Mucosa of stomach (tissue), 1 donor: Measurements from ENCODE around the gene CSRNP3.

Experiments used
- H3K27me3 ChIP-seq: one replicate; pipeline ENCODE4 v1.7.0; 2013; ENCODE audit warnings: mild to moderate bottlenecking, low read length; ENCODE audit not compliant: control insufficient read depth, insufficient read depth
- H3K36me3 ChIP-seq: one replicate; pipeline ENCODE4 v1.7.0; 2013; ENCODE audit warnings: low read length; ENCODE audit not compliant: control insufficient read depth, insufficient read depth
- H3K4me1 ChIP-seq: one replicate; pipeline ENCODE4 v1.7.0; 2013; ENCODE audit warnings: mild to moderate bottlenecking, low read length; ENCODE audit not compliant: control insufficient read depth, insufficient read depth
- H3K4me3 ChIP-seq: one replicate; pipeline ENCODE4 v1.7.0; 2013; ENCODE audit warnings: low read length
- H3K9ac ChIP-seq: one replicate; pipeline ENCODE4 v1.7.0; 2013; ENCODE audit warnings: mild to moderate bottlenecking, low read length, moderate library complexity
- H3K9me3 ChIP-seq: one replicate; pipeline ENCODE4 v1.7.0; 2013; ENCODE audit warnings: mild to moderate bottlenecking, low read length, moderate library complexity; ENCODE audit not compliant: control insufficient read depth
- donor health status: Pancreatic carcinoma.

CSRNP3 gene

GRCh38 chr2:165443511-165443910 is 26.0 kb upstream of the CSRNP3 start:
- no peaks in the 10 kb centered on the region for H3K36me3 ChIP-seq
- no peaks in the 10 kb centered on the region for H3K27me3 ChIP-seq
- H3K4me1 ChIP-seq, result no peaks in the 10 kb centered on the region
- no peak overlapping the region for H3K9ac ChIP-seq
- no peaks in the 10 kb centered on the region for H3K9me3 ChIP-seq
- H3K4me3 ChIP-seq, result no peak overlapping the region

GRCh38 chr2:165448406-165448805 is 21.1 kb upstream of the CSRNP3 start:
- Histone ChIP-seq H3K4me3 (no peak overlapping the region), H3K9me3 (no peaks in the 10 kb centered on the region), H3K9ac (no peak overlapping the region), H3K27me3 (no peaks in the 10 kb centered on the region), H3K36me3 (no peaks in the 10 kb centered on the region), H3K4me1 (no peaks in the 10 kb centered on the region)

GRCh38 chr2:165450156-165450555 is 19.3 kb upstream of the CSRNP3 start:
- Histone ChIP-seq H3K4me3 (no peak overlapping the region), H3K36me3 (no peaks in the 10 kb centered on the region), H3K4me1 (no peaks in the 10 kb centered on the region), H3K9me3 (no peaks in the 10 kb centered on the region), H3K27me3 (no peaks in the 10 kb centered on the region), H3K9ac (no peak overlapping the region)

- H3K9ac ChIP-seq, result no peak overlapping the region
- H3K4me3 ChIP-seq, result no peak overlapping the region
- no peaks in the 10 kb centered on the region for H3K9me3 ChIP-seq
- no peaks in the 10 kb centered on the region for H3K27me3 ChIP-seq
- H3K4me1 ChIP-seq, result no peaks in the 10 kb centered on the region
- no peaks in the 10 kb centered on the region for H3K36me3 ChIP-seq
Measured at GRCh38 chr2:165452327-165452726, 17.2 kb upstream of the CSRNP3 start.

- Histone ChIP-seq H3K36me3 (no peaks in the 10 kb centered on the region), H3K9me3 (no peaks in the 10 kb centered on the region), H3K27me3 (no peaks in the 10 kb centered on the region), H3K4me1 (no peaks in the 10 kb centered on the region), H3K4me3 (no peak overlapping the region), H3K9ac (no peak overlapping the region)
Measured at GRCh38 chr2:165453561-165454094, 15.9 kb upstream of the CSRNP3 start.

- Histone ChIP-seq H3K36me3 (no peaks in the 10 kb centered on the region), H3K4me1 (no peaks in the 10 kb centered on the region), H3K9me3 (no peaks in the 10 kb centered on the region), H3K9ac (no peak overlapping the region), H3K27me3 (no peaks in the 10 kb centered on the region), H3K4me3 (no peak overlapping the region)
Measured at GRCh38 chr2:165454905-165455304, 14.6 kb upstream of the CSRNP3 start.

- H3K4me3 ChIP-seq, result no peak overlapping the region
- H3K4me1 ChIP-seq, result no peaks in the 10 kb centered on the region
- H3K9ac ChIP-seq, result no peak overlapping the region
- H3K36me3 ChIP-seq, result no peaks in the 10 kb centered on the region
- H3K27me3 ChIP-seq, result no peaks in the 10 kb centered on the region
- no peaks in the 10 kb centered on the region for H3K9me3 ChIP-seq
Measured at GRCh38 chr2:165456027-165456426, 13.5 kb upstream of the CSRNP3 start.

GRCh38 chr2:165462443-165462842 is 7.1 kb upstream of the CSRNP3 start:
- Histone ChIP-seq H3K4me1 (no peaks in the 10 kb centered on the region), H3K4me3 (no peak overlapping the region), H3K9ac (no peak overlapping the region), H3K27me3 (no peaks in the 10 kb centered on the region), H3K9me3 (no peaks in the 10 kb centered on the region), H3K36me3 (no peaks in the 10 kb centered on the region)

GRCh38 chr2:165466386-165466785 is 3.1 kb upstream of the CSRNP3 start:
- no peak overlapping the region for H3K4me3 ChIP-seq
- no peaks in the 10 kb centered on the region for H3K27me3 ChIP-seq
- H3K4me1 ChIP-seq, result no peaks in the 10 kb centered on the region
- H3K9me3 ChIP-seq, result no peaks in the 10 kb centered on the region
- no peaks in the 10 kb centered on the region for H3K36me3 ChIP-seq
- H3K9ac ChIP-seq, result no peak overlapping the region

- H3K9ac ChIP-seq, result no peak overlapping the region
- H3K4me3 ChIP-seq, result no peak overlapping the region
- no peaks in the 10 kb centered on the region for H3K27me3 ChIP-seq
- H3K36me3 ChIP-seq, result no peaks in the 10 kb centered on the region
- no peaks in the 10 kb centered on the region for H3K4me1 ChIP-seq
- no peaks in the 10 kb centered on the region for H3K9me3 ChIP-seq
Measured at GRCh38 chr2:165467921-165468320, 1.6 kb upstream of the CSRNP3 start.

- Histone ChIP-seq H3K4me3 (peak overlapping the region; percentile 31), H3K9ac (no peak overlapping the region), H3K9me3 (no peaks in the 10 kb centered on the region), H3K4me1 (no peaks in the 10 kb centered on the region), H3K27me3 (no peaks in the 10 kb centered on the region), H3K36me3 (no peaks in the 10 kb centered on the region)
Measured at GRCh38 chr2:165470361-165470760, 863 bp downstream of the CSRNP3 start.

GRCh38 chr2:165471349-165471950 is 2.0 kb downstream of the CSRNP3 start:
- Histone ChIP-seq H3K9me3 (no peaks in the 10 kb centered on the region), H3K36me3 (no peaks in the 10 kb centered on the region), H3K4me1 (no peaks in the 10 kb centered on the region), H3K4me3 (no peak overlapping the region), H3K9ac (no peak overlapping the region), H3K27me3 (no peaks in the 10 kb centered on the region)

GRCh38 chr2:165472922-165473321 is 3.4 kb downstream of the CSRNP3 start:
- Histone ChIP-seq H3K36me3 (no peaks in the 10 kb centered on the region), H3K9me3 (no peaks in the 10 kb centered on the region), H3K4me3 (no peak overlapping the region), H3K27me3 (no peaks in the 10 kb centered on the region), H3K4me1 (no peaks in the 10 kb centered on the region), H3K9ac (no peak overlapping the region)
